ENCODE measurements around the gene PROSER2.

Gene PROSER2

GRCh38 chr10:11805792-11806191 is 17.4 kb upstream of the PROSER2 start:
- no peak for DNase-seq

GRCh38 chr10:11806706-11807105 is 16.4 kb upstream of the PROSER2 start:
- DNase-seq = no peak

- no peak for DNase-seq
Observed at GRCh38 chr10:11808808-11809207, 14.3 kb upstream of the PROSER2 start.

- no peak for DNase-seq
Observed at GRCh38 chr10:11810313-11810766, 12.8 kb upstream of the PROSER2 start.

- no peak for DNase-seq
Observed at GRCh38 chr10:11810973-11811372, 12.2 kb upstream of the PROSER2 start.

- no peak for DNase-seq
Observed at GRCh38 chr10:11813177-11813576, 10.0 kb upstream of the PROSER2 start.

GRCh38 chr10:11813855-11814567 is 9.1 kb upstream of the PROSER2 start:
- DNase-seq = no peak

GRCh38 chr10:11819027-11819426 is 4.1 kb upstream of the PROSER2 start:
- no peak for DNase-seq

- no peak for DNase-seq
Observed at GRCh38 chr10:11822026-11822756, 965 bp upstream of the PROSER2 start.

- no peak for DNase-seq
Observed at GRCh38 chr10:11822809-11823121, 391 bp upstream of the PROSER2 start.

- DNase-seq = no peak
Observed at GRCh38 chr10:11823989-11824346, 812 bp downstream of the PROSER2 start.

GRCh38 chr10:11824376-11824775 is 1.2 kb downstream of the PROSER2 start:
- no peak for DNase-seq

GRCh38 chr10:11824825-11825224 is 1.7 kb downstream of the PROSER2 start:
- DNase-seq = no peak

- DNase-seq = no peak
Observed at GRCh38 chr10:11825796-11826414, 2.7 kb downstream of the PROSER2 start.

GRCh38 chr10:11827006-11827405 is 3.9 kb downstream of the PROSER2 start:
- no peak for DNase-seq

- DNase-seq = no peak
Observed at GRCh38 chr10:11827414-11827813, 4.3 kb downstream of the PROSER2 start.

GRCh38 chr10:11828682-11829284 is 5.6 kb downstream of the PROSER2 start:
- no peak for DNase-seq

- DNase-seq = no peak
Observed at GRCh38 chr10:11830836-11831519, 7.8 kb downstream of the PROSER2 start.

- no peak for DNase-seq
Observed at GRCh38 chr10:11831520-11831951, 8.4 kb downstream of the PROSER2 start.

GRCh38 chr10:11832042-11832441 is 8.9 kb downstream of the PROSER2 start:
- DNase-seq = no peak

GRCh38 chr10:11835061-11835460 is 11.9 kb downstream of the PROSER2 start:
- no peak for DNase-seq

- DNase-seq = no peak
Observed at GRCh38 chr10:11835704-11836103, 12.5 kb downstream of the PROSER2 start.

Data from NCI-H187 treated with DMSO at 0.1 percent for 48 hours (cell line).